ENCODE data around the gene NQO2. TPM values are rescaled to one million over a fixed set of nuclear protein-coding genes. Genes with fewer than 3 reads are reported as not detected.

The NQO2 gene
- total RNA-seq, 1 experiment from 2014 or later, result 82.9 TPM

DNA sequence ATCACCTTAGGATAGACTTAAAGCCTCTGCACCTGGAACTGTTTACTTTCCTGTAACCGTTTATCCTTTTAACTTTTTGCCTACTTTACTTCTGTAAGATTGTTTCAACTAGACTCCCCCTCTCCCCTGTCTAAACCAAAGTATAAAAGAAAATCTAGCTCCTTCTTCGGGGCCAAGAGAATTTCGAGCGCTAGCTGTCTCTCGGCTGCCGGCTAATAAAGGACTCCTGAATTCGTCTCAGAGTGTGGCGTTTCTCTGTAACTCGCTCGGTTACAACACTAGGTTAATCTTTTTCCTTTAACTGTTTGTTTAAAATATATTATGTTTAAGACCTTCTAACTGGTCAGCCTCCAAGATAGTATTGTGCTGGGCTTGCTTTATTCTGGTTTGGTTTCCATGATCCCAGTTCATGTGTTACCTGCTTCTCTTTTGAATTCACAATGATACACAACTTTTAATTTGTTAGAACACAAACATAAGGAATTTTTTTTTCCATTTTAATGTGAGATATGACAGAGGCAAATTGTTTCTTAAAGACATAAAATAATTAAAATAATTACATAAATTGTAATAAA, 8.7 kb upstream of the NQO2 start:
- TF ChIP-seq ZFX (IDR thresholded peaks at IDR 0.05) (no peak), ELF1 (IDR thresholded peaks at IDR 0.05; ENCODE audit: borderline replicate concordance, low read depth) (no peak), TCF7L2 (IDR thresholded peaks at IDR 0.05; ENCODE audit: borderline replicate concordance, extremely low read depth, insufficient read depth, insufficient read length) (no peak), SP1 (IDR thresholded peaks at IDR 0.05; ENCODE audit: low read depth) (no peak), CBX3 (IDR thresholded peaks at IDR 0.05; ENCODE audit: low read depth) (no peak), ZNF274 (IDR thresholded peaks at IDR 0.05; ENCODE audit: low read depth, low read length) (no peak), SRF (IDR thresholded peaks at IDR 0.05; ENCODE audit: low read depth) (no peak)
- TF ChIP-seq, protein P1, sequence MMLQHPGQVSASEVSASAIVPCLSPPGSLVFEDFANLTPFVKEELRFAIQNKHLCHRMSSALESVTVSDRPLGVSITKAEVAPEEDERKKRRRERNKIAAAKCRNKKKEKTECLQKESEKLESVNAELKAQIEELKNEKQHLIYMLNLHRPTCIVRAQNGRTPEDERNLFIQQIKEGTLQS (IDR thresholded peaks at IDR 0.05), result no peak
- TF ChIP-seq, protein P2, sequence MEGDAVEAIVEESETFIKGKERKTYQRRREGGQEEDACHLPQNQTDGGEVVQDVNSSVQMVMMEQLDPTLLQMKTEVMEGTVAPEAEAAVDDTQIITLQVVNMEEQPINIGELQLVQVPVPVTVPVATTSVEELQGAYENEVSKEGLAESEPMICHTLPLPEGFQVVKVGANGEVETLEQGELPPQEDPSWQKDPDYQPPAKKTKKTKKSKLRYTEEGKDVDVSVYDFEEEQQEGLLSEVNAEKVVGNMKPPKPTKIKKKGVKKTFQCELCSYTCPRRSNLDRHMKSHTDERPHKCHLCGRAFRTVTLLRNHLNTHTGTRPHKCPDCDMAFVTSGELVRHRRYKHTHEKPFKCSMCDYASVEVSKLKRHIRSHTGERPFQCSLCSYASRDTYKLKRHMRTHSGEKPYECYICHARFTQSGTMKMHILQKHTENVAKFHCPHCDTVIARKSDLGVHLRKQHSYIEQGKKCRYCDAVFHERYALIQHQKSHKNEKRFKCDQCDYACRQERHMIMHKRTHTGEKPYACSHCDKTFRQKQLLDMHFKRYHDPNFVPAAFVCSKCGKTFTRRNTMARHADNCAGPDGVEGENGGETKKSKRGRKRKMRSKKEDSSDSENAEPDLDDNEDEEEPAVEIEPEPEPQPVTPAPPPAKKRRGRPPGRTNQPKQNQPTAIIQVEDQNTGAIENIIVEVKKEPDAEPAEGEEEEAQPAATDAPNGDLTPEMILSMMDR (IDR thresholded peaks at IDR 0.05 in 2 of 3, conservative IDR thresholded peaks at IDR 0.05 in 1 of 3; ENCODE audit: borderline replicate concordance in 1 of 3, insufficient read depth in 1 of 3, low read depth in 2 of 3, low read length in 2 of 3), result no peak
- Histone ChIP-seq H3K4me3 (replicated peaks in 1 of 2; ENCODE audit: low read depth in 1 of 2, low read length in 2 of 2) (no peak overlapping the region), H3K27ac (ENCODE audit: low read depth, low read length) (no peak overlapping the region), H4K20me1 (ENCODE audit: insufficient read depth) (no peaks in the 10 kb centered on the region), H2AFZ (ENCODE audit: low read depth, low read length, poor library complexity, severe bottlenecking) (no peak overlapping the region), H3K36me3 (ENCODE audit: control insufficient read depth in 1 of 2, insufficient read depth in 2 of 2, low read length in 2 of 2) (no peaks in the 10 kb centered on the region), H3K9ac (ENCODE audit: low read length) (no peak overlapping the region), H3K9me2 (ENCODE audit: insufficient read depth) (no peaks in the 10 kb centered on the region), H3K4me1 (ENCODE audit: control insufficient read depth in 1 of 2, insufficient read depth in 2 of 2, low read length in 2 of 2) (peaks cover 21 to 41% of the 10 kb centered on the region in 2 experiments), H3K27me3 (ENCODE audit: insufficient read depth, low read length) (no peaks in the 10 kb centered on the region), H3K4me2 (ENCODE audit: low read length) (no peak overlapping the region), H3K79me2 (ENCODE audit: insufficient read depth, low read length) (no peaks in the 10 kb centered on the region), H3K9me3 (ENCODE audit: control insufficient read depth in 1 of 2, insufficient read depth in 1 of 2, low read depth in 1 of 2, low read length in 2 of 2) (no peaks in the 10 kb centered on the region)
- POLR2A ChIA-PET, result interaction anchor here (1.3 to 3.4 kb wide), 5 partner anchors 9 to 200 kb away, joined by 3 to 22 read pairs (median 6); partner anchors contain the start of genes NQO2 and SERPINB1
- CTCF ChIA-PET, result interaction anchor here (1.0 to 3.5 kb wide), 2 partner anchors 9 to 38 kb away, joined by 3 to 58 read pairs; partner anchors contain the start of gene NQO2
- ATAC-seq, result no peak
- DNase-seq (ENCODE audit: low read depth, low spot score), result no peak
- no TSS peak for BruUV-seq (replicated peaks)
- intact Hi-C loops (cut with micrococcal nuclease), result no loop called here
- RAD21 ChIA-PET (ENCODE audit: low non-redundant PET in 1 of 2, low total read pairs in 2 of 2, uncharacterized antibody in 2 of 2, unreplicated experiment in 2 of 2), result no interaction called here
